CD4-positive, alpha-beta T cell treated with Interleukin-4 for 1 hour (primary cell): ENCODE results near the gene KYAT1.
"Not testable (repeated sequence)": the region's sequence is repeated elsewhere in the genome, so short reads cannot be mapped to it uniquely, and the experiment has no call there.

Source experiments
- DNase-seq, 2 donors: peaks; one replicate each; pipeline ENCODE4 v3.0.0-alpha.2; 2020 to 2022

Gene KYAT1

GRCh38 chr9:128809831-128810230, 71.9 kb downstream of the KYAT1 start:
- no peak for DNase-seq

GRCh38 chr9:128809036-128809599, 72.6 kb downstream of the KYAT1 start:
- no peak for DNase-seq

DNA sequence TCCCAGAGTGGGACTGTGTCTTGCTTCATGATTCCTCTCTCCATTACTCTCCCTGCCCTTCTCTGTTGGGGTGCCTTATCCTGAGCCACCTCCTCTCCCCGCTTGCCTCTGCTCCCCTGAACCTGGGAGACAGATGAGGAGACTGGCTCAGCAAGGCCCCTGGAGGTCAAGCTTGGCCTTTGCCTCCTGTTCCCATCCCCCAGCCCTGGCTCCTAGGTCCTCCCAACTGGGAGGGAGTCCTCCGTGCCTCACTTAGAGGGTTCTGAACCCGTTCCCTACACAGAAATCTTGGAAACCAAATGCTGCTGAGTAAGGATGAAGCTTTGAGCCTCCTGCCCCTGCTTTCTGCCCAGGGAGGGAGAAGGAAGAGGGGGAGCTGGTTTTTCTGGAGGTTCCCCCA, 73.2 kb downstream of the KYAT1 start:
- no peak for DNase-seq

DNA sequence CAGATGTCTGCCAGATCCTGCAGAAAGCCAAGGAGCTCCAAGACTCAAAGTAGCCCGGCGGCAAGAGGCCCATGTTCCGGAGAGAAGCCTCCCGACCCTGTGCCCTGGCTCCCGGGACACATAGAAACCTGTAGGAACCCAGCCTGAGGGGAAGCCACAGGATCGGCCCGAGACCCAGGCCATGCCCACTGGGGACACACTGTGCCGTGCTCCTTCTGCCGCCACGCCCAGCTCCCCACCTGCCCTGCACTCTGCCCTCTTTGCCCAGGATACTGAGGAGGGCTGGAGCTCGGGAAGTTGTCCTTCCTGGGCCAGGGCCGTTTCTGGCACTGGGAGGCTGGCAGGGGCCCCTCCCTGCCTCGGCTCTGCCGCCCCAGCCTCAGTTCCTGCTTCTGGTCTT, 73.9 kb downstream of the KYAT1 start:
- DNase-seq: no peak

GRCh38 chr9:128805661-128806060, 76.1 kb downstream of the KYAT1 start:
- DNase-seq: no peak

- no peak for DNase-seq
These were observed 79.3 kb downstream of the KYAT1 start for GRCh38 chr9:128802482-128802881.

DNA sequence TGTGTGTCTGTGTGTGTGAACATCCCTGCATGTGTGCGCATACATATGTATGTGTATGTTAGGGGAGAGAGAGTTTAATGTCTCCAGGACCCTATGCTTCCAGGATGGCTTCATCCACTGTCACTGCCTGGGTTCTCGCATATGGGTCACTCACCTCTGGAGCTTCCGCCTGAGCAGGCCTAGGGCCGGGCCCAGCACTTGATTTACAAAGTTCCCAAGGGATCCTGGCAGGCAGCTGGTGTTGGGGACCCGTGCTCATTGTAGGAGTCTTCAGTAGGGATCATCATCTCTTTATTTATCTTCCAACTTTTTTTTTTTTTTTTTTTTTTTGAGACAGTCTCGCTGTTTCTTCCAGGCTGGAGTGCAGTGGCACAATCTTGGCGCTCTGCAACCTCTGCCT, 81.7 kb downstream of the KYAT1 start:
- DNase-seq: no peak

- DNase-seq: no peak
These were observed 82.9 kb downstream of the KYAT1 start for GRCh38 chr9:128798896-128799295.

GRCh38 chr9:128794961-128795360, 86.8 kb downstream of the KYAT1 start:
- not testable (repeated sequence) for DNase-seq

DNA sequence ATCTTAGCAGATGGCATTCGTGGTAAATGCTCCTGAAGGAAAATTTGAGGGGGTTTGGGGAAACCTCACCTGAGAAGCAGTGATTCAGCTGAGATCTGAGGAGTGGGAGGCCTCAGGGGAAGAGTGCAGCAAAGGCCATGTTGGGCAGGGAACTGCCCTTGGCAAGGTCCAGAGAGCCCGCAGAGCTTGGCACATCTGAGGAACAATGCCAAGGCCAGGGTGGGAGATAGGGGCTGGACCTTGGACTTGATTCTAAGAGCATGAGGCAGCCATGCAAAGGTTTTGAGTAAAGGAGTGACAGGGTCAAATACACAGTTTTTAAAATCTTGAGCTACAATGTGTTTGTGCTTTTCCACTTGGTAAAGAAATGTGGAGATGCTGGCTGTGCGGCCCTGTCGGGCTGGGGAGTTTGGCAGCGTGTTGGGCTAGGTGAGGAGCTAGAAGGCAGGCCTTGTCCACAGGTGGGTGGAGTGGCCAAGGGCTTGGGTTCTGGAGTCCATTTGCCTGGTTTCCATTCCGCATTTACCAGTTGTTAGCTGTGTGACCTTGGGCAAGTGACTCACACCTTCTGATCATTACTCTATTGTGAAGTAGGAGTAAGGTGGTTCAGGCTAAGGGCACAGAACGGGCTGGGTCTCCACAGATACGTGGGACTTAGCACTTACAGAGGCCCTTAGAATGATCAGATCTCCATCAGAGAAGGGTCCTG, 88.6 kb downstream of the KYAT1 start:
- DNase-seq: no peak

DNA sequence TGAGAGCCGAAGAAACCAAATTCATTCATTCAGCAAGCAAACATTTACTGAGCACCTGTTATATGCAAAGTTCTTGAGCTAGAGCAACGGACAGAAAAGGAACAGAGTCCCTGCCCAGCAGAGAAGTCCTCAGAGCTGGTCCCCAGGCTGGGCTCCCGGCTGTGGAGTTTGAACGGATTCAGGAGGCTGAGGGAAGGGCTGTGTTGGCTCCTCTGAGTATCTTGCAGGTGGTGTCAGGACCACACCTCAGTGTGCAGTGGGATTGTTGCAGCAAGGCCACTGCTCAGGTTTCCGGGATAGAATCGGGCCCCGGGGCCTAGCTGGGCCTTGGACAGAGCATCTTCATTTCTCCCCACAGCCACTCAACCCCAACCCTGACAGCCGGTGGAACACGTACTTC, 89.6 kb downstream of the KYAT1 start:
- DNase-seq: no peak

DNA sequence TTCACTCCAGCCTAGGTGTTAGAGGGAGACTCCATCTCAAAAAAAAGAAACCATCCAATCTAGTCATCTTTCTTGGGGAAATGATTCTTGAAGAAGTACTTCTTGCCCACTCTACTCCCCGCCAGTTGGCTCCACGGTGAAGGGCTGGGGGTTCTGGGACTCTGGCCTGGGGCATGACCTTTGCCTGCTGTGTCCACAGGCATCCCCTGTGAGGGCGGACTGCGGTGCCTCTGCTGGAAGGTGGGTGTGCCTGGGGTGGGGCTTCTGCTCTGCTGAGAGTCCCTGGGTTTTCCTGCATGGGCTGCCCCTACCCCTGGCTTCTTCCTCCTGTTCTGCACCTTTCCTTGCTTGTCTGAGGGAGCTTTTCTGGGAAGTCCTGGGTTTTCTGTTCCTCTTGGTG, 91.2 kb downstream of the KYAT1 start:
- no peak for DNase-seq

DNA sequence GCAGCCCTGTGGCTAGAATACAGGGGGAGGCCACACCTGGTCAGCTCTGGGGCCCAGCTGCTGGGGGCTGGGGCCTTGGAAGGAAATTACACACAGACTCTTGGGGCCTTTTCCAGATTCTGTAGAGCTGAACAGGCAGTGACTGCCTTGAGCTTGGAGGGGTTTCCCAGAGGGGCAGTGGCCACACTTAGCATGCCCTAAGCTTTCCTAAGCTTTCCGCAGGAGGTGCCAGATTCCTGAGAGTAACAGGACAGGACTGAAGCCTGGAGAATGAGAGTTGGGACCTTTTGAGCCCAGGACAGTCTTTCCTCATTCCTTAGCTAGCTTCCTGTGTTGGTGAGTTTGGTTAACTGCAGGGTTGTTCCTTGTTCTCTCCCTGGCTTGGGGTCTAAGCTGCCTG, 93.3 kb downstream of the KYAT1 start:
- DNase-seq: no peak

DNA sequence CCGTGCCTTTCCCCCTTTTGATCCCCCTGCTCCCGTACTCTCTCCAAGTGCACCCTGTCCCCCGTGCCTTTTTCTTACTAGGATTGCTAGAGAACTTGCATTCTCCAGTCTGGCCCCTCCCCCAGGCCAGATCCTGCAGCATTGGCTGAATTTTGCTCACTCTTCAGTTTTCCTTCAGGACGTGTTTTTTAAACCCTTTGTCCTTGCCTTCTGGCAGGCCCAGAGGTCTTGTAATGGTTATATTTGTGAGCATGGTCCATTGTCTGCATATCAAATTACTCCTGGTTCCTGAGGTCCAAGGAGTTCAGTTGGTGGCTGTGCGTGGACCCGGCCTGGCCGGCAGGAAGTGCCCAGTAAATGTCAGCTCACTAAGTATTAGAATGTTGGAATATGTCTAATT, 94.1 kb downstream of the KYAT1 start:
- no peak for DNase-seq

GRCh38 chr9:128786681-128787601, 94.8 kb downstream of the KYAT1 start, which contains the start of gene TBC1D13:
Gene TBC1D13, plus strand, starts transcription at chr9:128787253. Its CDS starts 101 bp downstream, at chr9:128787354.
- peak; percentile 89 to 92 for DNase-seq

GRCh38 chr9:128785427-128785826, 96.3 kb downstream of the KYAT1 start:
- no peak for DNase-seq
